ENCODE measurements around the gene CEBPZ. TPM values are rescaled to one million over a fixed set of nuclear protein-coding genes. Genes with fewer than 3 reads are reported as not detected.

Gene CEBPZ
- total RNA-seq, 1 experiment from 2014 or later = 146 TPM

- ChIA-PET CTCF (no interaction called here), POLR2A (no interaction called here)
These were observed 78.2 kb downstream of the CEBPZ start for GRCh38 chr2:37153224-37153623.

More at GRCh38 chr2:37153224-37153623, 78.2 kb downstream of the CEBPZ start:
- Mint-ChIP-seq H3K4me3 (no peak overlapping the region), H3K9me3 (peaks cover 5% of the 10 kb centered on the region; the same call in 1 of the 2 replicates), H3K36me3 (peaks cover 22% of the 10 kb centered on the region), H3K4me1 (peaks cover 40% of the 10 kb centered on the region), H3K27ac (no peak overlapping the region), H3K27me3 (ENCODE audit: low read depth) (no peaks in the 10 kb centered on the region)
- ATAC-seq = no peak
- TF ChIP-seq TCF7 (CRISPR knock-in tag; IDR thresholded peaks at IDR 0.05; ENCODE audit: low read depth) = no peak
- no peak for TF ChIP-seq CTCF (IDR thresholded peaks at IDR 0.05)
- no peak for TF ChIP-seq FOXP4 (CRISPR knock-in tag; IDR thresholded peaks at IDR 0.05)
- no peak for TF ChIP-seq ZSCAN18 (CRISPR knock-in tag; IDR thresholded peaks at IDR 0.05)
- TF ChIP-seq ATF1 (CRISPR knock-in tag; IDR thresholded peaks at IDR 0.05) = no peak
- no peak for DNase-seq (ENCODE audit: low spot score)

Other genes with a start within 250 kb of the CEBPZ start
- 11.0 to 12.6 TPM (median 12.5 TPM) in 3 replicates for gene HEATR5B, start 147.2 kb downstream of the CEBPZ start, total RNA-seq (2021)
- gene GPATCH11, start 147.1 kb downstream of the CEBPZ start, total RNA-seq (2021) = 3.5 to 4.8 TPM (median 4.0 TPM) in 3 replicates
- gene EIF2AK2, start 74.6 kb downstream of the CEBPZ start, total RNA-seq (2021) = 34.2 to 42.3 TPM (median 40.7 TPM) in 3 replicates
- not detected in 3 replicates for gene SULT6B1, start 42.9 kb downstream of the CEBPZ start, total RNA-seq (2021)
- 123 to 136 TPM (median 129 TPM) in 3 replicates for gene CEBPZOS, start 35.1 kb downstream of the CEBPZ start, total RNA-seq (2021)
- 42.9 to 57.8 TPM (median 44.9 TPM) in 3 replicates for gene NDUFAF7, start 62 bp upstream of the CEBPZ start, total RNA-seq (2021)
- 65.9 to 82.1 TPM (median 68.5 TPM) in 3 replicates for gene PRKD3, start 93.2 kb upstream of the CEBPZ start, total RNA-seq (2021)
- 13.6 to 19.9 TPM (median 19.5 TPM) in 3 replicates for gene QPCT, start 113.0 kb upstream of the CEBPZ start, total RNA-seq (2021)